GM18505 (cell line): Measurements from ENCODE around the gene RPUSD3.

Experiments used
- ATAC-seq: cut with Tn5 transposase; IDR thresholded peaks from one replicate; pipeline ENCODE4 v1.9.1; 2021; ENCODE audit not compliant: unreplicated experiment
- POLR2A ChIP-seq: IDR thresholded peaks from 4 replicates; pipeline ENCODE4 v1.6.1; 2011; ENCODE audit warnings: borderline replicate concordance; ENCODE audit not compliant: insufficient read depth, insufficient read length; ENCODE audit errors: extremely low read depth

The RPUSD3 gene

GRCh38 chr3:9834520-9835380, 9.1 kb downstream of the RPUSD3 start:
- ATAC-seq, result no peak

DNA sequence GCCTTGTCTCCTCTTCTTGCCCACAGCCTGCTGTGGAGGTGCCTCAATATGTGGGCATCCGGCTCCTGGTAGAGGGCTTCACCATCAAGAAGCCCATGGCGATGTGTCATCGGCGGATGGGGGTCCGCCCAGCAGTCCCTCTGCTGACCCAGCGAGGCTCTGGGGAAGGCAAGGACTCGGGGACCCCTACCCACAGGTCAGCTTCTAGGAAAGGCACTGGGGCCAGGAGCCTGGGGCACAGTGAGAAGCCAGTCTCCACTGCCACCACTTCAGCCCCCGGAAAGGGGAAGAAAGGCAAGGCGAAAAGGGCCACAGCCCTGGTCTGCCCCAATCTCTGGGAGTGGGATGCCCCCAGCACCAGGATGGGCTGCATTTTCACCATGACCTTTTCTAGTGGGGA, 10.7 kb downstream of the RPUSD3 start:
- TF ChIP-seq POLR2A, result no peak

More at GRCh38 chr3:9834520-9835380, 9.1 kb downstream of the RPUSD3 start:
- no peak for TF ChIP-seq POLR2A

GRCh38 chr3:9831253-9831652, 12.6 kb downstream of the RPUSD3 start:
- ATAC-seq, result no peak
- TF ChIP-seq POLR2A, result no peak

More for the DNA sequence above, 10.7 kb downstream of the RPUSD3 start:
- ATAC-seq, result no peak

DNA sequence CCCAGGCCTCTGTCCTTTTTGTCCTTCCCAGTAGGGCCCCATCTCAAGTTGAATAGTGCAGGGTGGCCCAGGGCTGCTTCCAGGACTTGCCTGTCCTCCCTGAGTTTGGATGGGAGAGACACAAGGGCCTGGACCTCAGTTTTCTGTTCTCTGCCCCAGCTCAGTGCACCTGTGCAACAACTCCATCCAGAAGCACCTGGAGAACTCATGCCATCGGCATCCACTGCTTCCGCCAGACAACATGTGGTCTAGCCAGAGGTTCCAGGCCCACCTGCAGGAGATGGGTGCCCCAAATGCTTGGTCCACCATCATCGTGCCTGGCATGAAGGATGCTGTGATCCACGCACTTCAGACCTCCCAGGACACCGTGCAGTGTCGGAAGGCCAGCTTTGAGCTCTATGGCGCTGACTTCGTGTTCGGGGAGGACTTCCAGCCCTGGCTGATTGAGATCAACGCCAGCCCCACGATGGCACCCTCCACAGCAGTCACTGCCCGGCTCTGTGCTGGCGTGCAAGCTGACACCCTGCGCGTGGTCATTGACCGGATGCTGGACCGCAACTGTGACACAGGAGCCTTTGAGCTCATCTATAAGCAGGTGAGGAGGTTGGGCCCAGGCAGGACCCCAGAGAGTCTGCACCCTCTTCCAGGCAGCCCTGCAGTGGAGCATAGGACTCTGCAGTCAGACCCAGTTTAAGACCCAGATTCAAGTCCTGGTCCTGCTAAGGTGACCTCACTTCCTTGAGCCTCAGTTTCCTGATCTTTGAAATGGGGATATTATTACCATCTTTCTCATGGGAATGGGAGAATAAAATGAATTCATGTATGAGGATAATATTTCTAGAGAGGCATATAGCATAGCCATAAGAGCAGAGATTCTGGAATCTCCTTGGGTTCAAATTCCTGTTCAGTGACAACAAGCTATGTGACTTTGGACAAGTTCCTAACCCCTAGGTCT, 14.7 kb downstream of the RPUSD3 start:
- TF ChIP-seq POLR2A, result no peak
- ATAC-seq, result no peak

GRCh38 chr3:9826815-9827573, 16.8 kb downstream of the RPUSD3 start:
- TF ChIP-seq POLR2A, result no peak
- no peak for ATAC-seq

DNA sequence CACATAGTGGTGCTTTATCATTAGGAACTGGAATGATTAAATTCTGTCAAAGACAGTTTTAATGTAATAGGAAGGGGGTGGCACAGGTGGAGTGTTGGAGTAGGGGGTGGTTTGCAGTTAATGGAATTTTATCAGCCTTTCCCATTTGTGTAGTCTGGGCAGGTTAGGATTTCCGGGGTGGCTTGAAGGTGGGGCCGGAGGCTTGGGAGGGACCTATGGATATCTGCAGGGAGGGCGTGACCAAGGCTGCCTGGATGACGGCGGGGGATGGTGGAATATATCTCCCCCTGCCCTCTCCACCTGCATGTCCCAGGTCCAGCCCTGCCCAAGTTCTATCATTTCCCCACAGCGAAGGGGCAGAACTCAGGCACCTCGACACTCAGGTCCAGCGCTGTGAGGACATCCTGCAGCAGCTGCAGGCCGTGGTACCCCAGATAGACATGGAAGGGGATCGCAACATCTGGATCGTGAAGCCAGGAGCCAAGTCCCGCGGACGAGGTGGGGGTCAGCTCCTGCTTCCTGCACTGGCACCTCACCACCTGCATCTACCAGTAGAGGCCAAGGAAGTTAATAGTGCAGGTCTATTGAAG, 18.3 kb downstream of the RPUSD3 start:
- ATAC-seq, result no peak
- TF ChIP-seq POLR2A, result no peak

DNA sequence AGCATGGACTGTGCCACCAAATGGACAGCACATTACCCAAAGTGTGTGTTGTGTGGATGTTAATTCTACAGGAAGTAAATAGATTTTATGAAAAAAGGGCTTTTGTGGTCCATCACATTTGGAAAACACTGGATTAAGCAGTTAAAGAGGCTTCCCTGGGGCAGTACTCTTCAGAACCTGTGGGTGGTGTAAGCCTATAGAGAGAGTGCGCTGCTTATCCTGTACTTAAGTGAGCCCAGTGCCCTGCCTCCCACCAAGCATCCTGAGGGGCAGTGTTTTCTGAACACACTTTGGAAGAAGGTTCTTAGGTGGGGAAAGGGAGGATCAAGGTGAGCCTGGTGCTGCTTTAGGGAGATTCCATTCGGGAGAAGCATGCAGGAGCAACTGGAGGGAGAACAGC, 22.9 kb downstream of the RPUSD3 start:
- no peak for TF ChIP-seq POLR2A

GRCh38 chr3:9820543-9820942, 23.3 kb downstream of the RPUSD3 start:
- TF ChIP-seq POLR2A, result no peak
- no peak for ATAC-seq

More for the DNA sequence above, 22.9 kb downstream of the RPUSD3 start:
- ATAC-seq, result no peak

GRCh38 chr3:9818666-9819335, 25.0 kb downstream of the RPUSD3 start:
- no peak for ATAC-seq
- no peak for TF ChIP-seq POLR2A

- ATAC-seq, result no peak
- TF ChIP-seq POLR2A, result no peak
Observed at GRCh38 chr3:9817436-9817835, 26.4 kb downstream of the RPUSD3 start.

DNA sequence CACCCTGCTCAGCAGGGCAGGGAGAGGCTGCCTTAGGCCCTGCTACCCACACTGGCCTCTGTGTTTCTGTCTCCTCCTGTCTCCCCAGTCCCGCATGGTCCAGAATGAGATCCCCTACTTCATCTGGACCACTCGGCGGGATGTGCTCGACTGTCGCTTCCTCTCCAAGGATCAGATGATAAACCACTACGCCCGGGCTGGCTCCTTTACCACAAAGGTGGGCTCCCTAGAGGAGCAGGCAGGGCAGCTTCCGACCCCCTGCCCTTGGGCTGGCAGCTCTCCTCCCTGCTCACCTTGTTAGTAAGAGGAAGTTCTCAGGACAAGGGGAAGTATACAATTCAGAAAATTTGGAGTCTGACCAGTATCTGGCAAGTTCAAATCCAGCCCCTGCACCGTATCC, 27.8 kb downstream of the RPUSD3 start:
- ATAC-seq, result no peak
- no peak for TF ChIP-seq POLR2A

GRCh38 chr3:9812870-9813483, 30.8 kb downstream of the RPUSD3 start:
- ATAC-seq, result no peak

DNA sequence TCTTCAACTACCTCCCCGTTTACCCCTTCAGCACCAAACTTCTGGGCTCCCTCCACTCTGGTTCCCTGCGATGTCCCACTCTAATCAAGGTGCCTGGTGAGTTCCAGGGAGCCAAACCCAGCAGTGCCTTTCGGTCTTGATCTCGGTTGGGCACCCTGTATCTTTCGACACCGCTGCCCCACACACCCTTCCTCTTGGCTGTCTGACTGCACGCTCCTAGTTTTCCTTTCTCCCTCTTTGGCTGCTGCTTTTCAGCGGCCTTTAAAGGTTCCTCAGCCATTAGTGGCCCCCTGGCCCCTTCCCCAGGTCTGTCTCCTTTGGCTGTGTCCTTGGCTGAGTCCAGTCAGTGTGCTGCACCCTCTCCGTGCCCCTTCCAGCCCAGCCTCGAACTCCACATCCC, 33.0 kb downstream of the RPUSD3 start:
- ATAC-seq, result no peak
- no peak for TF ChIP-seq POLR2A

More at GRCh38 chr3:9812870-9813483, 30.8 kb downstream of the RPUSD3 start:
- TF ChIP-seq POLR2A, result no peak
